PC-9 (cell line): ENCODE measurements around the gene MSLN. TPM values are rescaled to one million over a fixed set of nuclear protein-coding genes. Genes with fewer than 3 reads are reported as not detected.

Experiments used
- BruUV-seq: library from RNA; stranded (reverse); fragments of 400-500 nt; replicated peaks from 2 replicates; lab custom pipeline; 2021; lab: Mats Ljungman, UMichigan
- CTCF ChIA-PET: fragments of 300-600 bp; sonication (Branson Sonifier 250); formaldehyde crosslinking; loops from one replicate; lab custom pipeline; 2022; ENCODE audit warnings: antibody characterized with exemption; lab: Charles Lee
- POLR2A ChIA-PET: fragments of 300-600 bp; sonication (Branson Sonifier 250); formaldehyde crosslinking; loops from one replicate; lab custom pipeline; 2022; ENCODE audit warnings: antibody characterized with exemption; ENCODE audit not compliant: unreplicated experiment; lab: Charles Lee
- DNase-seq, 2 experiments: peaks; one replicate each; pipeline versions ENCODE4 v3.0.0 to v3.0.0-alpha.2; 2015 to 2022; ENCODE audit warnings: mixed read lengths in 1 of 2
- H2AFZ ChIP-seq: fragments of 200-600 bp; sonication (generic); 2 replicates; pipeline ENCODE4 v1.8.1; 2017; ENCODE audit warnings: antibody characterized with exemption
- H3F3A ChIP-seq: fragments of 200-600 bp; sonication (generic); 2 replicates; pipeline ENCODE4 v1.8.1; 2017; ENCODE audit warnings: antibody characterized with exemption, mild to moderate bottlenecking, low read depth; ENCODE audit not compliant: insufficient read depth
- H3K27ac ChIP-seq: fragments of 200-600 bp; sonication (generic); 2 replicates; pipeline ENCODE4 v1.6.1; 2016; ENCODE audit warnings: mixed run types
- H3K27me3 ChIP-seq: fragments of 200-600 bp; sonication (generic); 2 replicates; pipeline ENCODE4 v1.6.1; 2016; ENCODE audit warnings: low read depth, mixed run types; ENCODE audit not compliant: insufficient read depth
- H3K36me3 ChIP-seq: fragments of 200-600 bp; sonication (generic); 2 replicates; pipeline ENCODE4 v1.6.1; 2016; ENCODE audit warnings: low read depth, mixed run types
- H3K4me1 ChIP-seq: fragments of 200-600 bp; sonication (generic); replicated peaks from 2 replicates; pipeline ENCODE4 v1.6.1; 2016; ENCODE audit warnings: mixed run types; ENCODE audit not compliant: insufficient read depth
- H3K4me2 ChIP-seq: fragments of 200-600 bp; sonication (generic); 2 replicates; pipeline ENCODE4 v1.6.1; 2017; ENCODE audit warnings: mixed run types
- H3K4me3 ChIP-seq: fragments of 200-600 bp; sonication (generic); 2 replicates; pipeline ENCODE4 v1.6.1; 2016; ENCODE audit warnings: mixed run types
- H3K79me2 ChIP-seq: fragments of 200-600 bp; sonication (generic); 2 replicates; pipeline ENCODE4 v1.6.1; 2017; ENCODE audit warnings: low read depth, mixed run types
- H3K9me2 ChIP-seq: fragments of 200-600 bp; sonication (generic); 2 replicates; pipeline ENCODE4 v1.8.1; 2017; ENCODE audit warnings: mild to moderate bottlenecking; ENCODE audit not compliant: insufficient read depth
- H3K9me3 ChIP-seq: fragments of 200-600 bp; sonication (generic); 2 replicates; pipeline ENCODE4 v1.8.1; 2016; ENCODE audit warnings: low read depth; ENCODE audit not compliant: insufficient read depth
- H4K20me1 ChIP-seq: fragments of 200-600 bp; sonication (generic); 2 replicates; pipeline ENCODE4 v1.8.1; 2017; ENCODE audit not compliant: insufficient read depth
- CTCF ChIP-seq: fragments of 200-600 bp; sonication (generic); conservative IDR thresholded peaks from 2 replicates; pipeline ENCODE4 v1.6.1; 2017; ENCODE audit warnings: mixed run types, antibody characterized with exemption, mild to moderate bottlenecking, moderate library complexity
- EZH2 ChIP-seq: fragments of 200-600 bp; sonication (generic); IDR thresholded peaks from 2 replicates; pipeline ENCODE4 v1.8.0; 2017; ENCODE audit warnings: antibody characterized with exemption, low read depth
- intact Hi-C: fragments of 100-400 bp; cut with micrococcal nuclease; formaldehyde crosslinking; loops from one replicate; pipeline ENCODE4 v1.10.0; 2022; ENCODE audit not compliant: unreplicated experiment
- total RNA-seq: library from RNA; stranded (reverse); gene quantifications from 2 replicates; pipeline ENCODE4 v1.2.3, GENCODE V29; 2021

Gene MSLN
- total RNA-seq, 1 experiment from 2014 or later = 59.9 TPM

GRCh38 chr16:814974-815373 is 54.4 kb downstream of the MSLN start:
- POLR2A ChIA-PET = interaction anchor here (0.6 kb wide), 1 partner anchor 1109 kb away, joined by 12 read pairs; no protein-coding TSS in a partner anchor
- H3K4me1 ChIP-seq = peaks cover 11% of the 10 kb centered on the region
- DNase-seq = no peak
- H2AFZ ChIP-seq = no peak overlapping the region
- no peaks in the 10 kb centered on the region for H3K9me3 ChIP-seq
- H3K36me3 ChIP-seq = no peaks in the 10 kb centered on the region
- 0 out of 2 replicates have a peak, but pooled peaks cover under 1% of the 10 kb centered on the region for H3K79me2 ChIP-seq
- no TSS peak for BruUV-seq
- intact Hi-C loops = loop anchor here (2.0 to 10.0 kb wide), 2 partner anchors 160 to 240 kb away; partner anchors contain the start of gene LMF1
- no peak overlapping the region for H3K27ac ChIP-seq
- CTCF ChIA-PET = no interaction called here
- TF ChIP-seq EZH2 = no peak
- no peak for TF ChIP-seq CTCF
- H3K4me2 ChIP-seq = peak overlapping the region; percentile 5
- no peaks in the 10 kb centered on the region for H4K20me1 ChIP-seq
- H3K9me2 ChIP-seq = no peaks in the 10 kb centered on the region
- H3K27me3 ChIP-seq = peaks cover 20% of the 10 kb centered on the region
- H3K4me3 ChIP-seq = no peak overlapping the region
- no peaks in the 10 kb centered on the region for H3F3A ChIP-seq

- no peak overlapping the region for H2AFZ ChIP-seq
- no peak for TF ChIP-seq CTCF
- no peak for TF ChIP-seq EZH2
- ChIA-PET CTCF (no interaction called here), POLR2A (no interaction called here)
- no TSS peak for BruUV-seq
- H3K4me1 ChIP-seq = peaks cover 11% of the 10 kb centered on the region
- no peaks in the 10 kb centered on the region for H3K79me2 ChIP-seq
- no peaks in the 10 kb centered on the region for H3K36me3 ChIP-seq
- H3K27me3 ChIP-seq = peaks cover 29% of the 10 kb centered on the region
- H3K4me3 ChIP-seq = no peak overlapping the region
- H3K27ac ChIP-seq = no peak overlapping the region
- no peaks in the 10 kb centered on the region for H3K9me2 ChIP-seq
- no peaks in the 10 kb centered on the region for H3K9me3 ChIP-seq
- H3K4me2 ChIP-seq = no peak overlapping the region
- intact Hi-C loops = loop anchor here (2.0 to 10.0 kb wide), 2 partner anchors 159 to 239 kb away; partner anchors contain the start of gene LMF1
- no peaks in the 10 kb centered on the region for H3F3A ChIP-seq
- no peaks in the 10 kb centered on the region for H4K20me1 ChIP-seq
- no peak for DNase-seq
Observed at GRCh38 chr16:815861-816260, 55.3 kb downstream of the MSLN start.

GRCh38 chr16:817001-817906 is 56.7 kb downstream of the MSLN start:
- H3K9me2 ChIP-seq = no peaks in the 10 kb centered on the region
- H4K20me1 ChIP-seq = no peaks in the 10 kb centered on the region
- no peak overlapping the region for H3K4me3 ChIP-seq
- H2AFZ ChIP-seq = no peak overlapping the region
- H3K4me1 ChIP-seq = peaks cover 11% of the 10 kb centered on the region
- no peaks in the 10 kb centered on the region for H3K79me2 ChIP-seq
- H3K27me3 ChIP-seq = peaks cover 42% of the 10 kb centered on the region
- BruUV-seq = no TSS peak
- ChIA-PET POLR2A (no interaction called here), CTCF (no interaction called here)
- no peaks in the 10 kb centered on the region for H3K9me3 ChIP-seq
- H3K36me3 ChIP-seq = no peaks in the 10 kb centered on the region
- H3K4me2 ChIP-seq = no peak overlapping the region
- no peaks in the 10 kb centered on the region for H3F3A ChIP-seq
- no peak for DNase-seq
- intact Hi-C loops = loop anchor here (10.0 kb wide), 1 partner anchor 158 kb away; the partner anchor contains the start of gene LMF1
- TF ChIP-seq CTCF (no peak), EZH2 (no peak)
- H3K27ac ChIP-seq = no peak overlapping the region
